Endometrium (tissue), 2 donors: ENCODE data around the gene MLLT3.

Source experiments
- FAIRE-seq: peaks from 2 replicates; lab custom pipeline; 2012; peaks lifted over from hg19 to GRCh38; lab: Jason Lieb, UNC
- donor health status: control.
- donor health status: control.

The MLLT3 gene

GRCh38 chr9:20377790-20378189 lies 244.5 kb downstream of the MLLT3 start:
- no peak for FAIRE-seq

GRCh38 chr9:20376731-20377375 lies 245.4 kb downstream of the MLLT3 start:
- no peak for FAIRE-seq

- FAIRE-seq, result no peak
Measured at GRCh38 chr9:20376042-20376441, 246.3 kb downstream of the MLLT3 start.

DNA sequence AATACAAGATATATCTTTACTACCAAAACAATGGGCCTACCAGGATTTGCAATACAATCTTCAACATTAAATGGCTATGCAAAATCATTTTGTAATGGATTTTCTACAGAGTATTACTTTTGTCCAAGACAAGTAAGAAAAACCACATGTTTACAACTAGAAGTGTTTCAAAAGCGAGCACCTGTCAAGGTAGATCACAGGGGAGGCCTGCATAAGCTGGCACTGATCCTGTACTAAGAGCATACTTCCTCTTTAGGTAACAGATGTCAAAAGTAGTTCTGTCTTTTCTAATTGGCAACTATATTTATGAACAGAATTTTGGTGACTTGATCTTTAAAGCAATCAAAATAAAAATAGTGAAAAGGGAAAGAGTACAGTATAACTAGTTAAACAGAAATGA lies 249.0 kb downstream of the MLLT3 start:
- no peak for FAIRE-seq

GRCh38 chr9:20369391-20369790 lies 252.9 kb downstream of the MLLT3 start:
- FAIRE-seq, result no peak

GRCh38 chr9:20367855-20368254 lies 254.4 kb downstream of the MLLT3 start:
- no peak for FAIRE-seq

GRCh38 chr9:20364959-20365358 lies 257.3 kb downstream of the MLLT3 start:
- FAIRE-seq, result no peak

GRCh38 chr9:20363233-20363632 lies 259.1 kb downstream of the MLLT3 start:
- FAIRE-seq, result no peak

DNA sequence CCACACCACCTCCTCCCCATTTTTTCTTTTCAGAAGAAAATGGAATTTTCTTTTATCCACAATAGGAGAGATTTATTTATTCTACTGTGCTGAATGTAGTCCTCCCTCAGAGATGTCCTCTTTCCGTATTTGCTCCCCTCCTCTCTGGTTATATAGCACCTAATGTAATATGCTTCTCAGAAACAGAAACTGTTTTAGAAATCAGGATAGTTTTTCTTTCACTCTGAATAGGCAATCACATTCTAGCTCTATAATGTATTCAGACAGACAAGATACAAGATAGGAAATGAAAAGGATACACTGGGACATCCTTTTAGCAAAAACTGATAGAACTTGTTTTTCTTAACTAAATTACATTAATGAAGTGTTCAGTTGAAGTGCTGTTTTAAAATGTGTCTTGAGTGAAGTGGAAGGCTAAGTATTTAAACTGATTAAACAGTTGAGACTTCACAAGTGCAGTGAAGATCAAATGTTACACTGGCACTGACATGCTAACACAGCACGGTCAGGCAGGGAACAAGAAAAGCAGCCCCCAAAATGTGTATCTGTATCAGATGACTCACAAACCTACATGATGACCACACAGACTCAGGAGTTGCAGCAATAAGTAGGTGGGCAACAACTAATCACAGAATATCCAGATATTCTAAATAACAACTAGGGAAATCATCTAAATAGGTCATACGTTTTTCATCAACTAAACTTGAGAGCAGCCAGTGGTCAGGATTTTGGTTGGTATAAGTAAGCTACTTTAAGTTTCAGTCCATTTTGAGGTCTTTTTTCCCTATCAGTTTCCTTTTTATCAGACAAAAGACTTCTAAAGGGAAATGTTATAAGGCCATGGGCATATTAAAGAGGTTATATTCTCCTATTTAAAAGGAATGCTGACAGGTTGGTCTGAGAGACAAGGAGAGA lies 260.4 kb downstream of the MLLT3 start:
- no peak for FAIRE-seq

DNA sequence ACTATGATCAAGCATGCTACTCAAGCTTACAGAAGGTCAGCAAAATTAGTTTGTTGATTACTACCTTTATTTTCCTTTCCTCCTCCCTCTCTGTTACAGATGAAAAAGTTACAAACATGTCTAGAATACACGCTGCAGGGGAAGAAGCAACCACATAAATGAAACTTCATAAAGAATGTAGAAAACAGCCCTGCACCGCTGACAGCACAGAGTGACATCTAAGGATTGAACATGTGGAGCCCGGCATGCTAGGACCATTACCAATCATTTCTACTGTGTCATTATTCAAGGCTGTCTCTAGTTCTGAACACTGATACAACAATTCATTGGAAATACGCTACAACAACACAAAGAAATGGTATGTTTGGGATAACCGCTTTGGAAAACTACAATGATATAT lies 261.1 kb downstream of the MLLT3 start:
- FAIRE-seq, result no peak

- no peak for FAIRE-seq
Measured at GRCh38 chr9:20358207-20358606, 264.1 kb downstream of the MLLT3 start.

DNA sequence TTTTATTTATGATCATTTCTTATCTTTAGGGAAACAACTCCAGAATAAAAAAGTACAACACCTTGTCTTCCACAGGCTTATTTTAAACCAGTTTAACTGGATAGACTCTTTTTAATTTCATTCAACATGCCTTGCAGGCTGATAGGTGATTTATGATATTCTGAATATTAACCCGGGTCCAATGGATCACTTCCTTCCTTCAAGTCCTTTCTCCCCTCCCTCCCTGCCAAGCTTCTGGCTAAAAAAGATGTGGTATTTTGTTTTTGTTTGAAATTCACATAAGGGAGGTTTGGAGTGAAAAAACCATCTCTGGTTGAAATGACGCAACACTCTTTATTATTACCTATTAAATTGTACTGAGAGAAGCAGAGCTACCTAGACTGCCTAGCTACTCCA lies 265.3 kb downstream of the MLLT3 start:
- no peak for FAIRE-seq

DNA sequence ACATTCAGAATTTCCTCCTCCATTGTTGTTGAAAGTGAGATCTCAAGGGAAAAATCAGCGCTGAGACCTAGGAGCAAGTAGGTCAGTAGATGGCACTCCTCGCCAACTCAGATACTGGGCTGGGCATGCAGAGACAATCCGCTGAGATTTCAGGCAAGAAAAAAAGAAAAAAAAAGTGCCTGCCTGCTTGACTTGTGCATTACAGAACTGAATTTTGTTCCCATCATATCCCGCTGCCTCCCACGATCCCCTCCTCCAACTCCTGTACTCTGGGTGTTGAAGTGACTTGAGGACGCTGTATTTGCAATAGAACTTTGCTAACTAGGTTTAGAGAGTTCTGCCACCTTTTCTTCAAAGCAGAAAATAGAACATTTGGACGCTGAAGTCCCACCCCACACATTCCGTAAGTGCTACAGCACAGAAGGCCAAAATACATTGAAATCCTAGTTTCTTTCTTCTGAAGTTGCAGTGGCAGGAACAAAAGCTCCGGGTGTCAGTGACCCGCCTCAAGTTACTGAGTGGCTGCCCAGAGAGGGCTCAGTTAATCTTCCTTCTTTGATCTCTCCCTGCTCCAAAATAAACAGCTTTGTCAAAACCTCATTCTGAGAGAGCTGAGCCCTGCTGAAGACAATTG lies 265.8 kb downstream of the MLLT3 start:
- FAIRE-seq, result peak; percentile 12

DNA sequence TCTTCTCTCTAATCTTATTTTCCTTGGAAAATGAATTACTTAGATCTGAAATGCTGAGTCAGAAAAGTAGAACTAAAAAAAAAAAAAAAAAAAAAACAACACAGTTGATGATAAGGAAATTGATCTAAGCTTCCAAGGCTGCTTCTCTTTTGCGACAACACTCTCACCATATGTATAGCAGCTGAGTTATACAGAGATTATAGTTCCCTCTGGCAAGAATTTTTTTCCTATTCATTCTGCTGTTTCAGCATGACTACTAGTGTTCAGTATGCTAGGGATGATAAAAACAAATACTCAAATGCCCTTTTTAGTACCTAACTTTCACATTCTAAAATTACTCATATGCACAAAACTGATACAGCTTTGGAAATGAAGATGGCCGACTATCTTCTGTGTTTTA lies 267.3 kb downstream of the MLLT3 start:
- FAIRE-seq, result no peak

DNA sequence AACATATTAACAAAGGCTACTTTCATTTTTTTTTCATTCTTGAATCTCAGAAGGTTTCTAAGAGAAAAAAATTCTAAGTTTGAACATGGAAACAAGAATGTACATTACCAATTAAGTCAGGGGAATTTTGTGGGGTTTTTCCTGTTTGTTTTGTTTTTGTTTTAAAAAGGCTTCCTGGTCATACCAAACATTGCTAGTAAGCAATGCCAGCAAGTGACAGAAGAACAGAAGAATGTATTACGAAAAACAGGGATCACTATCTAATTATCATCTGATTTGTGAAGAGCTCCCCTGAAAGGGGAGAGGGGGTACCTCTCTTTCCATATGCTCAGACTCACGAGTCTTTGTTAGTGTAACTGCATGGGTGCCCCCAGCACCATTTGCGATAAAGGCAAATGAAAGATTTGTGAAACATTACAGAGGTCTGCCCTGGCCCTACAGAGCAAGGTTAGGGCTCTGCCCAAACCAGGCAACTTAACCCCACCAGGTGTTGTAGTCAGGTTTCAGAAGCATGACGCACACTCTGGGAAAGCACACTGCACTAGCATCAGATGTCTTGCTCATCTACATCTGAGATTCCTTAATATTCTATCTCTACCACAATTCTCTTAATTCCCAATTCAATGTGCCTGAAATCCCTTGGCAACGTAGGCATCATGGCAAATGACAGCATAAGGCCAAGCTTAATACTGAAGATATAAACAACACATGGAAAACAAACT lies 268.2 kb downstream of the MLLT3 start:
- no peak for FAIRE-seq

DNA sequence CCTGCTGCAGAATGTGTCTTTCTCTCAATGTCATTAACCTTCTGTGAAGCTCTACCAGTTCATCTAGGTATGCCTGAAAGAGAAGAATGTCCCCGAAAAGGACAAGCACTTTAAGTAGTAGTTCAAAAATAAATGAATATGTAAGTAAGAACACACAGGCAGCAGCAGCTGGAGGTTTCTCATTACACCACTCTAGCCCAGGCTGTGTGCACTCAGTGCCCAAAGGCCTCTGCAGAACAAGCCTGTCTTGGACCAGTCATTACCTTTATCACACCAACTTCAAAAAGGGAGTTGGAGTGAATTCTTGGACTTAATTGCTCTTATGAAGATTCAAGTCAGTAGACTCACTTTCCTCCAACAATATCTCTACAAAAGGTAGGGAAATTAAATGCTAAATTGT lies 268.8 kb downstream of the MLLT3 start:
- FAIRE-seq, result no peak

GRCh38 chr9:20352591-20352990 lies 269.7 kb downstream of the MLLT3 start:
- peak; percentile 64 for FAIRE-seq

DNA sequence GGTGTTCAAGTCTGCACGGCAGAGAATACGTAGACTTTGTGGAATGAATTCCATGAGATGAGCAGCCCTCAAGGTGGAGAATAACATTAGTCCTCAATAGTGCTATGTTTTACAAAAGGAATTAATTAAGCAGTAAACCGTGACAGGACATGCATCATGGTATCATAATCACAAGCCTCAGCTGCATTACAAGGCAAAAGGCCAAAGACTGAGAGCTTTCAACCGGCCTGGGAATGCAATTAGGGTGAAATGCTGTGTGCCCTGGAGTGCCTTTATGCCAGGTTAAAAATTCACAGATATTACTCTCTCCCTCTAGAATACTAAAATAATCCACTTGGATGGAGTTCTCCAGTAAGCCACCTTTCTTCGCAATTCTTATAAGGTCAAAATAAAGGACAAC lies 270.6 kb downstream of the MLLT3 start:
- no peak for FAIRE-seq

GRCh38 chr9:20349568-20349967 lies 272.7 kb downstream of the MLLT3 start:
- no peak for FAIRE-seq

DNA sequence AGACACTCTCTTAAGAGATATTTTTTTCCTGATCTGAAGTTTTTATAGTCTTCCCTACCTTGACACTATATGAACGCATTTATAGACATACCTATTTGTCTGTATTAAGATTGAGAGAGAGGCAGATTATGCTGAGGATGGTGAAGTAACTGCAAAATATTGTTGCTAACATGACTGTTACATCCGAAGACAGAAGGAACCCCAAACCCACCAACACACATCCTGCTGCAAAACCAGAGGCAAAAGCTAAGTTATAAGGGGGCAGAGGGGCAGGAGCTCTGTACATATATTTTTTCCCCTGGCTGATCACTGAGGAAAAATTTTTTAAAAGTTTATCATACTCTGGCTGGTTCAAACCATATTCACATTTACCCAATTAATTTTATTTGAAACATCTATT lies 279.0 kb downstream of the MLLT3 start:
- FAIRE-seq, result no peak

- FAIRE-seq, result no peak
Measured at GRCh38 chr9:20340511-20340861, 281.8 kb downstream of the MLLT3 start.

DNA sequence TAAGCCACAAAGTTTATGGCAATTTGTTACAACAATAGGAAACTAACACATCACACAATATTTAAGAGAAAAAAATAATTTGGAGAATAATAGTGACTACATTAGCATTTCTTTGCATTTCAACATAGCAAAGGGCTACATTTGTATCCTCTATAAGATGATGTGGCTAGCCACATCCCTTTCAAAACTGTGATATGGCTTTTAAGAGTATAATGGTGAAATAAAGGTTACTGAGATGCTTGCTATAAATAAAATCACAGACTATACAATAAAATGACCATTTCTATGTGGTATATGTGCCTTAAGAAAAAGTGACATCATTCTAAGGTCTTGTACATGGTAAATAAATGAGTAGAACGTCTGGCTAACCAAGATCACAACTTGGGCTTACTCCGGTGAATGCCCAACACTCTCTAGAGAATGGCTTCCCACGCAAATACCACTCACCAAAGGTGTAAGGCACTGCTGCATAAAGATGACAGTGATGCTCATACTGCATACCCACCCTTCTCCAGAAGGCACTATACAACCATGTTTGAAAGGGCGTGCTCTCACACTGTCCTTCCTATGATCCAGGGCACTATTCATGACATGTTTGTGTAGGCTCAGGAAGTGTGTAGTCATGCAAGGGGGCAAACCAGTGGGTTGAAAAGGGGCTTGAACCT lies 286.5 kb downstream of the MLLT3 start:
- no peak for FAIRE-seq
